Ureter (tissue), 1 donor: ENCODE data around the gene POLR2C. TPM values are rescaled to one million over a fixed set of nuclear protein-coding genes. Genes with fewer than 3 reads are reported as not detected.

Source experiments
- DNase-seq: peaks from one replicate; pipeline ENCODE4 v3.0.0-alpha.2; 2020; ENCODE audit warnings: low spot score
- total RNA-seq: library from RNA; stranded (reverse); gene quantifications from one replicate; pipeline ENCODE4 v1.2.4, GENCODE V29; 2023
- donor health status: DM: yes; HTN: yes; CAD: no.

POLR2C gene
- total RNA-seq, 1 donor from 2014 or later = 57.3 TPM

DNA sequence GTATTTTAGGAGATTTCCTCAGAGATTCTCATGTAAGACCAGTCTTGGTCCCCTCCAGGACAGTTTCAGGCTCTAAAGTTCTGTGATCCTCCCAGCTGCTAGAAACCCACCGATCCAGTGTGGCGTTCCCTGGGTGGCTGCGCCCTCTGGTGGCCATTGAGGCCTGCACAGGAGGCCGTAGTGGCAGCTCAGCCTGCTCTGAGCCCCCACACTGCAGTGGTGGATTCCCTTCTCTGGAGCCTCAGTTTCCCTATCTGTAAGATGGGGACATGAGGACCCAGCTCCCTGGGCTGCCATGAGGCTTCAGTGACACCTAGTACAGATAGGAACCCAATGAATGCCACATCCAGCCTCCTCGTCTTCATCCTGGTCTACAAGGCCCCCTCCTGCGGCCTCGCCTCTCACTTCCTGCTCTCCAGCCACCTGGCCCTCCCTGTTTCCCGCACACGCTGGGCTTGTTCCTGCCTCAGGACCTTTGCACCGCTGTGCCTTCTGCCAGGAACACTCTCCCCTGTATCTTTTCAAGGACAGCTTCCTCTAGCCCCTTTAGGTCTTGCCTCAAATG, 57.4 kb downstream of the POLR2C start:
- DNase-seq = peak; percentile 75

Other genes starting within 250 kb of the POLR2C start
- 43.3 TPM for gene ARL2BP, start 217.4 kb upstream of the POLR2C start, total RNA-seq
- 34.3 TPM for gene PLLP, start 178.0 kb upstream of the POLR2C start, total RNA-seq
- not detected for gene CCL22, start 103.9 kb upstream of the POLR2C start, total RNA-seq
- gene CX3CL1, start 90.2 kb upstream of the POLR2C start, total RNA-seq = 31.1 TPM
- gene CCL17, start 57.9 kb upstream of the POLR2C start, total RNA-seq = 0.78 TPM
- 53.2 TPM for gene CIAPIN1, start 15.3 kb upstream of the POLR2C start, total RNA-seq
- gene COQ9, start 15.2 kb upstream of the POLR2C start, total RNA-seq = 66.6 TPM
- gene DOK4, start 23.8 kb downstream of the POLR2C start, total RNA-seq = 12.5 TPM
- gene CCDC102A, start 73.9 kb downstream of the POLR2C start, total RNA-seq = 4.6 TPM
- 0.75 TPM for gene ADGRG5, start 80.0 kb downstream of the POLR2C start, total RNA-seq
- 201 TPM for gene ADGRG1, start 166.0 kb downstream of the POLR2C start, total RNA-seq
- 2.2 TPM for gene ADGRG3, start 205.6 kb downstream of the POLR2C start, total RNA-seq
- 0.49 TPM for gene DRC7, start 232.1 kb downstream of the POLR2C start, total RNA-seq